HG03066 (cell line): ENCODE measurements around the gene TREML2.

Source experiments
- ATAC-seq: cut with Tn5 transposase; IDR thresholded peaks from one replicate; pipeline ENCODE4 v1.9.1; 2021; ENCODE audit warnings: low read depth; ENCODE audit not compliant: unreplicated experiment

Gene TREML2

GRCh38 chr6:41181566-41181965, 19.4 kb downstream of the TREML2 start:
- ATAC-seq, result no peak

GRCh38 chr6:41179163-41179562, 21.8 kb downstream of the TREML2 start:
- ATAC-seq, result no peak

GRCh38 chr6:41177695-41178094, 23.3 kb downstream of the TREML2 start:
- no peak for ATAC-seq

- no peak for ATAC-seq
These were observed 23.7 kb downstream of the TREML2 start for GRCh38 chr6:41177287-41177686.

- no peak for ATAC-seq
These were observed 24.8 kb downstream of the TREML2 start for GRCh38 chr6:41176189-41176588.

- no peak for ATAC-seq
These were observed 25.9 kb downstream of the TREML2 start for GRCh38 chr6:41175084-41175483.

- ATAC-seq, result no peak
These were observed 26.3 kb downstream of the TREML2 start for GRCh38 chr6:41174610-41175009.

GRCh38 chr6:41171908-41172307, 29.0 kb downstream of the TREML2 start:
- ATAC-seq, result no peak

GRCh38 chr6:41170547-41171160, 30.3 kb downstream of the TREML2 start:
- ATAC-seq, result no peak

- no peak for ATAC-seq
These were observed 33.6 kb downstream of the TREML2 start for GRCh38 chr6:41167173-41167963.

- ATAC-seq, result no peak
These were observed 36.3 kb downstream of the TREML2 start for GRCh38 chr6:41164551-41165120.

- no peak for ATAC-seq
These were observed 37.6 kb downstream of the TREML2 start for GRCh38 chr6:41163419-41163717.

- no peak for ATAC-seq
These were observed 38.1 kb downstream of the TREML2 start, which contains the start of gene TREM2 for GRCh38 chr6:41162687-41163418. Gene TREM2, minus strand, starts transcription at chr6:41163116. Its CDS starts 34 bp downstream, at chr6:41163082.

- no peak for ATAC-seq
These were observed 38.9 kb downstream of the TREML2 start for GRCh38 chr6:41161851-41162552.

GRCh38 chr6:41161380-41161779, 39.6 kb downstream of the TREML2 start:
- ATAC-seq, result no peak

- no peak for ATAC-seq
These were observed 40.0 kb downstream of the TREML2 start for GRCh38 chr6:41160933-41161332.

GRCh38 chr6:41159415-41160082, 41.4 kb downstream of the TREML2 start:
- no peak for ATAC-seq

- ATAC-seq, result no peak
These were observed 43.6 kb downstream of the TREML2 start for GRCh38 chr6:41157323-41157722.

- no peak for ATAC-seq
These were observed 44.2 kb downstream of the TREML2 start for GRCh38 chr6:41156771-41157170.

- ATAC-seq, result no peak
These were observed 44.9 kb downstream of the TREML2 start for GRCh38 chr6:41156001-41156400.
